Testis (tissue), 3 donors: ENCODE results near the gene AGER. TPM values are rescaled to one million over a fixed set of nuclear protein-coding genes. Genes with fewer than 3 reads are reported as not detected.

Experiments used
- DNase-seq: peaks from one replicate; pipeline ENCODE4 v3.0.0-alpha.2; 2019
- H3K27ac ChIP-seq, 2 donors: fragments of 200-600 bp; sonication (generic); one replicate each; pipeline ENCODE4 v1.5.1; 2019
- H3K27me3 ChIP-seq: fragments of 200-600 bp; sonication (generic); one replicate; pipeline ENCODE4 v1.5.1; 2019
- H3K36me3 ChIP-seq: fragments of 200-600 bp; sonication (generic); one replicate; pipeline ENCODE4 v1.5.1; 2017; ENCODE audit warnings: low read depth; ENCODE audit errors: missing control alignments
- H3K4me1 ChIP-seq: fragments of 200-600 bp; sonication (generic); one replicate; pipeline ENCODE4 v1.5.1; 2019
- H3K4me3 ChIP-seq, 2 donors: fragments of 200-600 bp; sonication (generic); one replicate each; pipeline ENCODE4 v1.5.1; 2017 to 2019
- H3K9me3 ChIP-seq: fragments of 200-600 bp; sonication (generic); one replicate; pipeline ENCODE4 v1.5.1; 2017
- POLR2A ChIP-seq: fragments of 450-650 bp; IDR thresholded peaks from one replicate; pipeline ENCODE4 v1.6.1; 2017; ENCODE audit warnings: antibody characterized with exemption, mild to moderate bottlenecking, moderate library complexity
- WGBS, 2 donors: methylation state at CpG; one replicate each; pipeline ENCODE4 v1.1.5; 2018; 5-methylcytosine and 5-hydroxymethylcytosine counted together
- intact Hi-C: fragments of 100-400 bp; cut with DNase I; formaldehyde crosslinking; loops from one replicate; pipeline ENCODE4 v1.15.1; 2023; ENCODE audit warnings: low total_unique reads
- polyA plus RNA-seq: library from polyadenylated mRNA; stranded (reverse); fragments of 350-450 nt; fragmentation: Illumina TruSeq; extraction: RNeasy Lipid Tissue Mini Kit (QIAGEN cat#74804); gene quantifications from one replicate; pipeline ENCODE4 v1.2.3, GENCODE V29; 2014; ENCODE audit warnings: low read depth, low replicate concordance; ENCODE audit not compliant: insufficient read depth
- total RNA-seq, 2 donors: library from RNA; depleted of rRNA; stranded (reverse); fragments of >200 nt; gene quantifications; one replicate each; pipeline ENCODE4 v1.2.3, GENCODE V29; 2016
- TF ChIP-seq, protein P1 (sequence below), 3 experiments: fragments of 450-650 bp in 2 of 3; fragments of 200-600 bp in 1 of 3; sonication (generic) in 1 of 3; IDR thresholded peaks; one replicate each; pipeline ENCODE4 v1.5.1; 2016 to 2019; ENCODE audit warnings: antibody characterized with exemption in 3 of 3, mild to moderate bottlenecking in 2 of 3, moderate library complexity in 1 of 3

The AGER gene
- total and polyA plus RNA-seq, 3 donors from 2014 or later: 5.8 to 8.6 (median 7.8) TPM

- H3K9me3 ChIP-seq: no peaks in the 10 kb centered on the region
- intact Hi-C loops: no loop called here
- no peak overlapping the region for H3K4me3 ChIP-seq
- no peak for TF ChIP-seq POLR2A
- TF ChIP-seq, protein P1, sequence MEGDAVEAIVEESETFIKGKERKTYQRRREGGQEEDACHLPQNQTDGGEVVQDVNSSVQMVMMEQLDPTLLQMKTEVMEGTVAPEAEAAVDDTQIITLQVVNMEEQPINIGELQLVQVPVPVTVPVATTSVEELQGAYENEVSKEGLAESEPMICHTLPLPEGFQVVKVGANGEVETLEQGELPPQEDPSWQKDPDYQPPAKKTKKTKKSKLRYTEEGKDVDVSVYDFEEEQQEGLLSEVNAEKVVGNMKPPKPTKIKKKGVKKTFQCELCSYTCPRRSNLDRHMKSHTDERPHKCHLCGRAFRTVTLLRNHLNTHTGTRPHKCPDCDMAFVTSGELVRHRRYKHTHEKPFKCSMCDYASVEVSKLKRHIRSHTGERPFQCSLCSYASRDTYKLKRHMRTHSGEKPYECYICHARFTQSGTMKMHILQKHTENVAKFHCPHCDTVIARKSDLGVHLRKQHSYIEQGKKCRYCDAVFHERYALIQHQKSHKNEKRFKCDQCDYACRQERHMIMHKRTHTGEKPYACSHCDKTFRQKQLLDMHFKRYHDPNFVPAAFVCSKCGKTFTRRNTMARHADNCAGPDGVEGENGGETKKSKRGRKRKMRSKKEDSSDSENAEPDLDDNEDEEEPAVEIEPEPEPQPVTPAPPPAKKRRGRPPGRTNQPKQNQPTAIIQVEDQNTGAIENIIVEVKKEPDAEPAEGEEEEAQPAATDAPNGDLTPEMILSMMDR (IDR thresholded peaks at IDR 0.05): no peak
- DNase-seq: no peak
- no peaks in the 10 kb centered on the region for H3K4me1 ChIP-seq
- no peaks in the 10 kb centered on the region for H3K36me3 ChIP-seq
- 84 to 88% methylated on average over 5 of the region's 5 CpGs for WGBS, 2 donors
- H3K27me3 ChIP-seq: no peaks in the 10 kb centered on the region
- no peak overlapping the region for H3K27ac ChIP-seq
Observed at GRCh38 chr6:32210191-32210601, 26.1 kb upstream of the AGER start.

DNA sequence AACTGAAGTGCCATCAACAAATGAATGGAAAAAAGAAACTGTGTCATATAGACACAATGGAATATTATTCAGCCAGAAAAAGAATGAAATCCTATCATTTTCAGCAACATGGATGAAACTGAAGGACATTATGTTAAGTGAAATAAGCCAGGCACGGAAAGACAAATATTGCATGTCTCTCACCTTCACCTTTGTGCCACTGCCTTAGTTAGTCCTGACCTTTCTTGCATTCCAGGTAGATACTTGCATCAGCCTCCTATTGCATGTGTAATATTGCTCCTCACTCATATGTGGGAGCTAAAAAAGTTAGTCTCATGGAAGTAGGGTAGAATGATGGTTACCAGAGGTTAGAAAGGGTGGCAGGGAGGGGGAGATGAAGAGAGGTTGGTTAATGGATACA, 24.9 kb upstream of the AGER start:
- Histone ChIP-seq H3K27me3 (no peaks in the 10 kb centered on the region), H3K36me3 (no peaks in the 10 kb centered on the region), H3K27ac (no peak overlapping the region), H3K4me1 (no peaks in the 10 kb centered on the region), H3K9me3 (no peaks in the 10 kb centered on the region), H3K4me3 (no peak overlapping the region)
- TF ChIP-seq, protein P1 (IDR thresholded peaks at IDR 0.05): no peak
- TF ChIP-seq POLR2A: no peak
- no peak for DNase-seq
- WGBS, 2 donors: 78 to 96% methylated on average over 1 of the region's 1 CpG
- intact Hi-C loops: no loop called here

- Histone ChIP-seq H3K27me3 (no peaks in the 10 kb centered on the region), H3K9me3 (no peaks in the 10 kb centered on the region), H3K27ac (no peak overlapping the region), H3K36me3 (no peaks in the 10 kb centered on the region), H3K4me3 (no peak overlapping the region), H3K4me1 (no peaks in the 10 kb centered on the region)
- WGBS, 2 donors: 80 to 94% methylated on average over 2 to 3 of the region's 3 CpGs
- no peak for DNase-seq
- intact Hi-C loops: no loop called here
- TF ChIP-seq POLR2A: no peak
- TF ChIP-seq, protein P1 (IDR thresholded peaks at IDR 0.05): no peak
Observed at GRCh38 chr6:32204268-32204715, 20.2 kb upstream of the AGER start.

DNA sequence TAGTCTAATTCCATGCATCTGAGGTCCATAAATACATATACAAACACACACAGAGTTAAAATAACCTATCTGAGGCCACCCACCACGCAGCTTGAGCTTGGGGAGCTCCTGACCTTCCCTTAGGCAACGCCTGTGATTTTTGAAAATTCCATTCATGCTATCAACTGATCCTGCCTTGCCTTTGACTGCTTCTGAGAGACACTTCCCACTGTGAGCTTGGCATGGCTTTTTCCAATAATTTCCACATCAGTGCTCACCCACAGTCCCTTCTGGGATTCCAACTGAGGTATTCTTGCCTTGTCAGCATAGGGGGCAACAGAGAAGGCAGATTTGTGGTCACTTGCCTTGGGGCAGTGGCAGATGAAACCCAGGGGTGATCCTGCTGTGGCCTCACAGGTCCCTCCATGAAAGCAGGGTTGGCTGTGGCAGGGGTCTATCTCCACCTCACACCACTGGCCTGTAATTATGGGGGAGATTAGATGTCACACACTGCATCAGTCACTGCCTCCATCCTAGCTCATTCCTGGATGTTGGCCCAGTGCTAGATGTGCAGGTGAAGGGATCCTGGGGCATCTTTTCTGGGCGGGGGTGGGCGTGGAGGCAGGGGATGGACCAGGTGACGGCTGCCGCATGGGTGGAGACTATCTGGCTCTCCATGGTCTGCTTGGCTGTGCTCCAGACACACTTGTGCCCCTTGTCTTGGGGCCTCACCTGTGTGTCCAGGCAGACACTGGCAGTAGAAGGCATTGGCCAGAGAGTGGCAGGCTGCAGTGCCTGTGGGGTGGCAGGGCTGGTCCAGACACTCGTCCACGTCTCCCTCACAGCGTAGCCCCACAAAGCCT, 19.6 kb upstream of the AGER start:
- no peaks in the 10 kb centered on the region for H3K36me3 ChIP-seq

More for the DNA sequence above, 19.6 kb upstream of the AGER start:
- no peaks in the 10 kb centered on the region for H3K4me1 ChIP-seq
- WGBS, 2 donors: 77 to 90% methylated on average over 2 to 9 of the region's 9 CpGs
- DNase-seq: no peak
- H3K9me3 ChIP-seq: no peaks in the 10 kb centered on the region
- TF ChIP-seq POLR2A: no peak
- TF ChIP-seq, protein P1 (IDR thresholded peaks at IDR 0.05): no peak
- no peak overlapping the region for H3K27ac ChIP-seq
- no peak overlapping the region for H3K4me3 ChIP-seq
- intact Hi-C loops: no loop called here
- H3K27me3 ChIP-seq: no peaks in the 10 kb centered on the region
